Retinal pigment epithelial cell (primary cell): Measurements from ENCODE around the gene TMEM11.

Source experiments
- DNase-seq: peaks from one replicate; pipeline ENCODE4 v3.0.0-alpha.2; 2010; ENCODE audit warnings: low read depth
- H3K4me3 ChIP-seq: 2 replicates; pipeline ENCODE4 v1.5.1; 2011; ENCODE audit warnings: mild to moderate bottlenecking, low read length, control low read depth, moderate library complexity
- CTCF ChIP-seq: conservative IDR thresholded peaks from 2 replicates; pipeline ENCODE4 v1.5.1; 2011; ENCODE audit warnings: low read depth, low read length, control low read depth, inconsistent platforms

Gene TMEM11

GRCh38 chr17:21171970-21172510 is 41.9 kb downstream of the TMEM11 start:
- no peak for DNase-seq
- no peak for TF ChIP-seq CTCF
- no peak overlapping the region for H3K4me3 ChIP-seq

- no peak overlapping the region for H3K4me3 ChIP-seq
- DNase-seq, result no peak
- TF ChIP-seq CTCF, result no peak
These were observed 42.5 kb downstream of the TMEM11 start for GRCh38 chr17:21171309-21171922.

GRCh38 chr17:21170809-21171208 is 43.2 kb downstream of the TMEM11 start:
- no peak for DNase-seq
- no peak for TF ChIP-seq CTCF
- H3K4me3 ChIP-seq, result no peak overlapping the region

GRCh38 chr17:21169496-21169895 is 44.5 kb downstream of the TMEM11 start:
- TF ChIP-seq CTCF, result no peak
- no peak for DNase-seq
- no peak overlapping the region for H3K4me3 ChIP-seq

- DNase-seq, result no peak
- no peak for TF ChIP-seq CTCF
- H3K4me3 ChIP-seq, result no peak overlapping the region
These were observed 45.5 kb downstream of the TMEM11 start for GRCh38 chr17:21168555-21168865.

GRCh38 chr17:21167303-21167702 is 46.7 kb downstream of the TMEM11 start:
- peak; percentile 17 for DNase-seq
- H3K4me3 ChIP-seq, result no peak overlapping the region
- no peak for TF ChIP-seq CTCF

- no peak for TF ChIP-seq CTCF
- DNase-seq, result peak; percentile 21
- H3K4me3 ChIP-seq, result no peak overlapping the region
These were observed 47.3 kb downstream of the TMEM11 start for GRCh38 chr17:21166595-21167210.
